Activated effector memory CD4-positive, alpha-beta T cell treated with anti-CD3 and anti-CD28 coated beads, Interleukin-2, amount 50 U/mL, for 16 hours (primary cell): ENCODE results near the gene ZNF814.
"Not testable (repeated sequence)": the region's sequence is repeated elsewhere in the genome, so short reads cannot be mapped to it uniquely, and the experiment has no call there.

Source experiments
- DNase-seq: peaks from one replicate; pipeline ENCODE4 v3.0.0-alpha.2; 2020

The ZNF814 gene

DNA sequence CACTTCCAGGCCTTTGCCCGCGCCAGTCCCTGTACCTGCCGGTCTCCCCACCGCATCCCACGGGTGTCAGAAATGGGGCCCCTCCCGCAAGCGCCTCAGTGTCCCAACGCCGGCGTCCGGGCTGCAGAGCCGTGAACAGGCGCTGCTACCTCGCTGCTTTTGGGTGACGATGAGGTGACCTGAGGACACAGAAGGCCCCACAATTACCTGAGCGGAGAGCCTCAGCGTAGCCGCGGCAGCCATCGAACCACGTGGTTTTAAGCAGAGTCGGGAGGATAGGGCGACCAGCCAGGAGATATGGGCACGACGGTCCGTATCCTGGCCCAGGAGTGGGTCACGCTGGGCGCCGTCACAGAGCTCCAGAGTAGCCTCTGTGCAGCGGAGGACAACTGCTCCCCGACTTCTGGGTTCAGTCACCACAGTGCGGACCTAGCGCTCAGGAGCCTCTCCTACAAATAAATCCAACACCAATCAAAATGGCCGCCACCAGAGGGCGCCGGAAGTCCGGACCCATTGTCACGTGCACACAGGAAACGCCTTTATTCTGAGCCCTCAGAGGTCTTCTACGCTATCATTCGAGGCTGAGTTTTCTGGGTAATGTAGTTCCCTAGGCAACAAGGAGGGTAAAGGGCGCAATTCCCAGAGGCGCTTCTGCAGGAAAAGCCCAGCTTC lies at the start of gene ZNF814:
Gene ZNF814 (minus strand): TSS at position 478 of the 672 bp plus-strand sequence. CDS start 235 bp downstream, at position 243.
- peak; percentile 92 for DNase-seq

DNA sequence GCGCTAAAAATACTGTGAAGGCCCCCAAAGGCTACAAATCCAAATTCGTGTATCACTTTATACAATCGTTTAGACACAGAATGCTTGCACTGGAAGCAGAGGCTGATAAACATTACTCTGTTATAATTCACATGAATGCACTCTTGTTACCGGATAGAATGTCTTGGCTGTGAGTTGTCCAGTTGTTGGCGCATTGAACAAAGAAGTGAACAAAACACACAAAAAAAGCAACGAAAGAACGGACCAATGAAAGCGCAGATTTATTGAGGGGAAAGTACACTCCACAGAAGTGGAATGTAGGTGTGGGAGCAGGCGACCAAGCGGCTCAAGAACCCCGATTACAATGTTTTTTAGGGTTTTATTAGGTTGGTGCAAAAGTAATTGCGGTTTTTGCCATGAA lies 46.9 kb upstream of the ZNF814 start:
- DNase-seq = no peak

DNA sequence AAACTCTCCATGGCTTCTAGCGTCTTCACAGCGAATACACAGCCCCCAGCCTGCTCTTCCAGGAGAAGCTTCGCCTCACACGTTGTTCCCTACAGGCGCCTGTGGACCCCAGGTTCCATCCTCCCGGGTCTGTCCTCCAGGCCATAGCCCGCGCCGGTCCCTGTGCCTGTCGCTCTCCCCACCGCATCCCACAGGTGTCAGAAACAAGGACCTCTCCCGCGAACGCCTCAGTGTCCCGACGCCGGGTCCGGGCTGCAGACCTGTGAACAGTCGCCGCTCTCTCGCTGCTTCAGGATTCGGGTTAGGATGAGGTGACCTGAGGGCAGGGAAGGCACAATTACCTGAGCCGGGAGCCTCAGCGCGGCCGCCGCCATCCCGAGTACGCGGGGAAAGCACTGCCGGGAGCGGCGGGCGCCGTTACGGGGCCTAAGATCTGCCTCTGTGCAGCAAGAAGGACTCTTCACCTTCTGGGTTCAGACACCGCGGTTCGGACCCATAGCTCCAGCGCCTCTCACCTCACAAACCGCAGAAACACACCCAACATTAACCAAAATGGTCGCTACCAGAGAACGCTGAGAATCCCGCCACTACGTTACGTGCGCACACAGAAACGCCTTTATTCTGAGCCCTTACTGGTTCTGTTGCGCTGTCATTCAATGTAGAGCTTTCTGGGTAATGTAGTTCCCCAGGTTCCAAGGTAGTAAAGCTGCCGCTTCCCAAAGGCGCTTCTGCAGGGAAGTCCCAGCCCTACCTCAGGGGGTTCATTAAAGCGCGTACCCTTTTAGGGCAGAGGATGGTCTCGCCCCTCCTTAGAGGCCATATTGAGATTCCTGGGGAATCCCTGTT lies 46.2 kb upstream of the ZNF814 start, which contains the start of gene ZNF418:
Gene ZNF418 (minus strand): TSS at position 583 of the 846 bp plus-strand sequence. CDS start 1,580 bp downstream, outside the sequence.
- DNase-seq = peak; percentile 66

DNA sequence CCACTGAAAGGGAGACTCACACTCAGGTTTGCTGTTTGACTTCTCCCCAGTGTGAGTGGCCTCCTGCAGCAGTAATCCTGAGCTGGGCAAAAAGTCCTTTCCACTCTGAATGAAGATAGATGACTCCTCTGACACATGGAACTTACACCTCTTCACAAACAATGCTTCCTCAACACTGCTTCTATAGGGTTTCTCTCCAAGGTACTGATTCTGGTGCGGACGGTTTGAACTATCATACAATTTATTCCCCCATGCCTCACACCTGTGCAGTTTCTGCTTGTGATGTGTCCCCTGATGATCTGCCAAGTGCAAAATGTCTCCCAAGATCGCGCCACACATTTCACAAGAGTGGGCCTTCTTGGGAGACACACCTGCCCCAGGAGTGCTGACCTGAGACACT lies 38.8 kb upstream of the ZNF814 start:
- DNase-seq = no peak

DNA sequence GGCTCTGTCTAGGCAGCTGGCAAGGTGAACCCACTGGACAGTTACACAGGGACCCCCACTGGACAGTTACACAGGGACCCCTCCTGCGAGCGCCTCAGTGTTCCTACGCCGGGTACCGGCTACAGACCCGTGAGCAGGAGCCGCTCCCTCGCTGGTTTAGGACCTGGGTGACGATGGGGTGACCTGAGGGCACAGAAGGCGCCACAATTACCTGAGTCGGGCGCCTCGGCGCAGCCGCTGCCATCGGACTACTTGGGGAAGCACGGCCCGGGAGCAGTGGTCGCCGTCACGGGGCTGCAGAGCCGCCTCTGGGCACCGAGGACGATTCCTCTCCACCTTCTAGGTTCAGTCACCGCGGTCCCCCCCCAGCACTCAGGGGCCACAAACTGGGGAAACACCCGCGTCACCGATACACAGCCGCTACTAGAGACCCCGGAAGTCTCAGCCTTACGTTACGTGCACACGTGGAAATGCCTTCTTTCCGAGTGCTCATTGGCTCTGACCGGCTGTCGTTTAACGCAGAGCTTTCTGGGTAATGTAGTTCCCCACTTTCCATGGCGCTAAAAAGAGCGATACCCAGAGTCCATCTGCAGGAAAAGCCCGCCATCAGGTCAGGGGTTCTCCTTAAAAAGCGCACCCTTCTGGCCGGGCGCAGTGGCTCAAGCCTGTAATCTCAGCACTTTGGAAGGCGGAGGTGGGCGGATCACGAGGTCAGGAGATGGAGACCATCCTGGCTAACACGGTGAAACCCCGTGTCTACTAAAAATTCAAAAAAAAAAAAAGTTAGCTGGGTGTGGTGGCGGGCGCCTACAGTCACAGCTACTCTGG lies 27.5 kb upstream of the ZNF814 start, which contains the start of gene ZNF417:
Gene ZNF417 (minus strand): TSS at position 425 of the 828 bp plus-strand sequence. CDS start 181 bp downstream, at position 244.
- peak; percentile 94 for DNase-seq

DNA sequence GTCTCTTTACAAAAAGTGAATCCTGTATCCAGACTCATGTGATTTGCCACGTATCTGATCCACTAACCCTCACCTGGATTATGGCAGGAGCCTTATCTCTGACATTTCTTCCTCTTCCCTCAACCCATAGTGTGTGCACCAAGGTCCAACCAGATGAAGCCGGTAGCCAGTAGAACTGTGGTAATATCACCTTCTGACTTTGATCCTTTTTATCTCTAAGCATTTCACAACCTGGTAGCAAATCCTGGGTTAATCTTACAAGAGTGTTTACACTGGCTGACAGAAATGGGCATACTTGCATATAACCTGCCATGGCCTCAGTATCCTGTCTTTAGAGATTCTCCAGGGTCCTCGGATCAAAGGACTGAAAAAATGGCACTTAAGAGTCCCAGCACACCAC lies 25.7 kb upstream of the ZNF814 start:
- no peak for DNase-seq

DNA sequence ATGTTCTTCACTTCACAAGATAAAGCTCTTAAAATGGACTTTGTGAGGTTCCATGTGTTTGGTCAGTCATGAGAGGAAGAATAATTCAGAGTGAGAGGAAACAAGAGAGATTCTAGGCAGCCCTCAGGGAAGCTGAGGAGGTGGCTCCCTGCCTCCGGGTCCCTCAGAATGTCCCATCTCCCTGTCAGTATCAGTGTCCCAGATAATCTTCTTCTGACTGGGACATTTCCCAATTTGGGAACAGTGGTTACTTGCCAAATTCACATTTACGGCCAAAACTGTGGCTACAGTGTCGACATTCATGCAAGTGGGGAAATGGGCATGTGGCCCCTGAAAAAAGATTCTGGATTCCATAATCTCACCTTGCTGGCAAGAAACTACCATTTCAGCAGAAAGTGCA lies 18.6 kb upstream of the ZNF814 start:
- no peak for DNase-seq

DNA sequence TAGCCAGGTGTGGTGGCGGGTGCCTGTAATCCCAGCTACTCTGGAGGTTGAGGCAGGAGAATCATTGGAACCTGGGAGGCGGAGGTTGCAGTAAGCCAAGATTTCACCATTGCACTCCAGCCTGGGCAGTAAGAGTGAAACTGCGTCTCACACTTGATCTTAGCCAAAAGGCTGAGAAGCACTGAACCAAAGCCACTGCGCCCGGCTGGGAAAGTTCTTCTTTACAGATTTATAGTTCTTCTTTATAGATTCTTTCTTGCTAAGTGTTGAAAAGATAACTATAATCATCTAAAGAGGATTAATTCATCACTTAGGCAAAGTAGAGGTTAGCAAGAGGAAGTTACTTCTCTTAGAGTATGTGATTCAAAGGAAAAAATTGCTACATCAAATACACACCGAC lies 16.4 kb upstream of the ZNF814 start:
- DNase-seq = no peak

DNA sequence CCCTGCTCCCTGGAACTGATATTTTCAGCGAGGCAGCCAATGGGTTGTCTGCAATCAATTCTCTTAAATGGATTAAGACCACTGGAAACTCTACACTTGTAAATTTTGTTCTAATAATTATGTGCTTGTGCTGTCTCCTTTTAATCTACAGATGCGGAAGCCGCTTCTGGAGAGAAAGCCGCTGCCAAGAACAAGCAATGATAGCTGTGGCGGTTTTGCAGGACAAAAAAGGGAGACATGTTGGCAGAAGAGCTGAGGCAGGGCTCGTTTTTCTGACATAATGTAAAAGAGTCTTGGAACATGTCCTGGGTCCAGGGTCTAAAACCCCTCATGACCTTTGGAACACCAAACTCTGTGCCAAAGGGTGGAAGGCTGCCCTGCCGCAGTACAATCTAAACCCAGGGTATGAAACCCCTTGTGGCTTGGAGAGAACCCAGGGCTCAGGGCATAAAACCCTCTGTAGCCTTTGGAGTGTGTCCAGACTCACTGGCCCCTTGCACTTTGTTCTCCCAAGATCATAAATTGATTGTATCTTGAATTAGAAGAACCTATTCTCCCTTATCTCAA lies 14.9 kb upstream of the ZNF814 start:
- no peak for DNase-seq

DNA sequence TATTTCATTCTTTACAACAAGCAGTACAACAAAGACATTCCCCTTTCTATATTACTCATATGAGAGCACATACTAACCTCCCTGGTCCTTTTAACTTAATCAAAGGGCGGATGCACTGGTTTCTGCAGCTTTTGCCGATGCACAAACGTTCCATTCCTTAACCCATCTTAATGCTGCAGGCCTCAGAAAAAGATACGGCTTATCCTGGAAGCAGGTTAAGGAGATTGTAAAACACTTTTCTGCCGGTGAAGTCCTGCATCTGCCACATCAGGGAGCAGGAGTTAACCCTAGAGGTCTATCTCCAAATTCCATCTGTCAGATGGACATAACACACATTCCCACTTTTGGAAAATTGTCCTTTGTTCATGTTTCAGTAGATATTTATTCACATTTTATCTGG lies 11.5 kb upstream of the ZNF814 start:
- no peak for DNase-seq

DNA sequence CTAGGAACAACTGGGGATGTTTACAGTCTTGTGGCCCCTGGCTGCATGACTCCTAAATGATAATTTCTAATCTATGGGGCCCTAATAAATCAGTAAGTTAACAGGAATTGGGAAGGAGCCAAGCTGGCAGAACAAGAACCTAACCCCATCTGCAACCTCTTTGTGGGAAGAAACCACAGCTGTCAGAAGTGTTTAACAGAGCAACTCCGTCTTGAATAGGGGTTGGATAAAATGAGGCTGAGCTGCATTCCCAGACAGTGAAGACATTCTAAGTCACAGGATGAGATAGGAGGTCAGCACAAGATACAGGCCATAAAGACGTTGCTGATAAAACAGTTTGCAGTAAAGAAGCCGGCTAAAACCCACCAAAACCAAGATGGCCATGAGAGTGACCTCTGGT lies 1.9 kb upstream of the ZNF814 start:
- not testable (repeated sequence) for DNase-seq

DNA sequence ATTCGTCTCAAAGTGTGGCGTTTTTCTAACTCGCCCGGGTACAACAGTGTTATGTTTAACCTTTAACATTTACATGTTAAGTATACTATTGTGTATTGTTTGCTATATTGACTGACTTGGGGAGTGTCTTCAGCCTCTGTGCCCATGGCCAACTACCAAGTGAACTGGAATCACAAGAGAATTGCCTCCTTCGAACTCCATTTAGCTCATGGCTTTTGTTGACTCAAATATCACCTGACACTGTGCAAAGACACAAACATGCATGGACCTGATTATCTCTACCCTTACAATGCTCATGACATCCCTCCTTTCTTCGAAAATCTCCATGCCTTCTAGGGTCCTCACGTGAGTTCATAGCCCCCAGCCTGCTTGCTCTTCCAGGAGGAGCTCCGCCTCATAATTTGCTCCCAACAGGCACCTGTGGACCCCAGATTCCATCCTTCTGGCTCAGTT lies 704 bp downstream of the ZNF814 start:
- no peak for DNase-seq

DNA sequence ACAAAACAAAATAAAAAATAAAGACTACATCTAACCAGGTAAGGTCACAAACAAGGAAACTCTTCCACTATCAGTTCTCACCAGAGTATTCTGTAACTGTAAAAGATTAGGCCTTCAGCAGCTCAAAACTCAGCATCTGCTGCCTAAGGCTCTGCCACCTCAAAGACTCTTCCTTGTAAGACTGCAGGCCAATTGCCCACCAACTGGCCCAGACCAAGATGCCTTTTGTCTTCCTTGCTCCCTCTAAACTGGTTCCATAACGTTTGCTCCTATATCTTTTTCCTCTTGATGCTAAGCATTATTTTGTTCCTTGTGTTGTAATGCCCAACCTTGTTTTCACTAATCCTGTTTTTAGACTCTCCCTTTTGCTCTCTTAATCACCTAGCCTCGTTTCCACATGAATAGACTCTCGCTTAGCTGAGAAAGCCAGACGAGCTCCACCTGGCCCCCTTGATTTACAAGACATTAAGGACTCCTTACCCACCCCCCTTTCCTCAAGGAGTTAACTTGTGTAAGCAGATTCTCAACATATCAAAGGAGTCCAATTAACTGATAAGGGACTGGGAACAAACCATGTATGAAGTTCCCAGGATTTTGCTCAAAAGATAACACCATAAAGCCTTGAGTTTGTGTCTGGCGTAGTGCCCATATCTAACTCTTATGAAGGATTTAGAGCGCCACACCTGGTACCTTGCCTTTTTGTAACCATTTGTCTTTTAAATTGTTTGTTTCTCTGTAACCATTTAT lies 1.5 kb downstream of the ZNF814 start:
- no peak for DNase-seq

DNA sequence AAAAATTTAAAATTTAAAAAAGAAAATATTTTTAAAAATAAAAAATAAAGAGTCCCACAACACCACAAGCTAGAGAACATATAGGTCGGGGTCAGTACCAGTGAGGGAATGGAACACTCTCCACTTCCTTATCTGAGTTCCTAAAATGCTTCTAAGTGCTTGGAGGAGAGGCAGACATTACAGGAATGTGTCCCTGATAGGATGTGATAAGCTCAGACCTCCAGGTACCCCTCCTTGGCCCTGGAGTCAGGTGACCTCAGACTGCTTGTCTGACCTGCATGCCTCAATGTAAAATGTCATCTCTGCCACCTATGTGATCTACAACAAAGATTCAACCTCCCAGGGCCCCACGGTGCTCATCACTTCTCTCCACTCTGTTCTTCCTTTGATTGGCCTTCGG lies 2.8 kb downstream of the ZNF814 start:
- DNase-seq = no peak

DNA sequence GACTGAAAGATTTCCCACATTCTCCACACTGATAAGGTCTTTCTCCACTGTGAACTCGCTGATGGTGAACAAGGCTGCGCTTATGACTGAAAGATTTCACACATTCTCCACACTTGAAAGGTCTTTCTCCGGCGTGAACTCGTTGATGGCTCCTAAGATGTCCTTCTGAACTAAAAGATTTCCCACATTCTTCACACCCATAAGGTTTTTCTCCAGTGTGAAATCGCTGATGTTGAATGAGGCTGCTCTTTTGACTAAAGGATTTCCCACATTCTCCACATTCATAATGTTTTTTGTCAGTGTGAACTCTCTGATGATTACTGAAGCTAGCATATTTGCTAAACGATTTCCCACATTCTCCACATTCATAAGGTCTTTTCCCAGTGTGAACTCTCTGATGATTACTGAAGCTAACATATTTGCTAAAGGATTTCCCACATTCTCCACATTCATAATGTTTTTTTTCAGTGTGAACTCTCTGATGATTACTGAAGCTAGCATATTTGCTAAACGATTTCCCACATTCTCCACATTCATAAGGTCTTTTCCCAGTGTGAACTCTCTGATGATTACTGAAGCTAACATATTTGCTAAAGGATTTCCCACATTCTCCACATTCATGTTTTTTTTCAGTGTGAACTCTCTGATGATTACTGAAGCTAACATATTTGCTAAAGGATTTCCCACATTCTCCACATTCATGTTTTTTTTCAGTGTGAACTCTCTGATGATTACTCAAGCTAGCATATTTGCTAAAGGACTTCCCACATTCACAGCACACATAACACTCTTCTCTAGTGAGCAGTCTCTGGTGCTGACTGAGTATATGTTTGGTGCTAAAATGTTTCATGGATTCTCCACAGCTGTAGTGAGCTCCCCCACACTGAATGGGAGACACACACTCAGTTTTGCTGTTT lies 14.7 kb downstream of the ZNF814 start:
- not testable (repeated sequence) for DNase-seq

DNA sequence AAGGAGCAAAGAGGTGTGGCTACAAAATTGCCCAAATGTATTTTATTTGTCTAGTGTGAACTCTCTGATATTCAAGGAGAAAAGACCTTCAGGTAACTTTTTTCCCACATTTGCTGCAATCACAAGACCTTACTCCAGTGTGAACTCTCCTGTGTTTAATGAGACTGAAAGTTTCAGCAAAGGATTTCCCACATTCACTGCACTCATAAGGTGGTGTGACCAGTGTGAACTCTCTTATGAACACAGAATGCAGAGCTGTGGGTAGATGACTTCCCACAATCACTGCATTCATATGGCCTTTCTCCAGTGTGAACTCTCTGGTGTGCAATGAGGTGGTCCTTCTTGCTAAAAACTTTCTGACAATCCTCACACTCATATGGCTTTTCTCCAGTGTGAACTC lies 16.4 kb downstream of the ZNF814 start:
- DNase-seq = no peak

DNA sequence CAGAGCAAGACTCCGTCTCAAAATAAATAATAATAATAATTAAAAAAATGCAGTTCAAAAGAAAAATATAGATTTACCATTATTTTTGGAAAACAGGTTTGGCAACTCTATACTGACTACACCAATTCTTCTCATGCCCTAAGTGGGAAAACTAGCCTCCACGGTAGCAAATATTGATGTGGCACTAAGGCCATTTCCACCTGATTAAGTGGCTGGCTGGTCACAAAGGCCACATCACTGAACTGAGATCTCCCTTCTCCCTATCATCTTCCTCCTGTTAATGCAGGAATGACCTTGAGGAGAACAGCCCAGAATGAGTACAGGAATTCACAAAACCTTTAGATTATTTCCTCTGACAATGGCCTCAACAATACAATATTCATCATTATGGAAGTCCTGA lies 18.6 kb downstream of the ZNF814 start:
- DNase-seq = no peak

DNA sequence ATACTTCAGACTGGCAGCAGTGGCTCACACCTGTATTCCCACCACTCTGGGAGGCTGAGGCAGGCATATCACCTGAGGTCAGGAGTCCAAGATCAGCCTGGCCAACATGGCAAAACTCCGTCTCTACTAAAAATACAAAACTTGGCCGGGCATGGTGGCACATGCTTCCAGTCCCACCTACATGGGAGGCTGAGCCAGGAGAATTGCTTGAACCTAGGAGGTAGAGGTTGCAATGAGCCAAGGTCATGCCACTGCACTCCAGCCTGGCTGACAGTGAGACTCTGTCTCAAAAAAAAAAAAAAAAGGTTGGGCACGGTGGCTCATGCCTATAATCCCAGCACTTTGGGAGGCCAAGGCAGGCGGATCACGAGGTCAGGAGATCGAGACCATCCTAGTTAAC lies 19.2 kb downstream of the ZNF814 start:
- DNase-seq = not testable (repeated sequence)

DNA sequence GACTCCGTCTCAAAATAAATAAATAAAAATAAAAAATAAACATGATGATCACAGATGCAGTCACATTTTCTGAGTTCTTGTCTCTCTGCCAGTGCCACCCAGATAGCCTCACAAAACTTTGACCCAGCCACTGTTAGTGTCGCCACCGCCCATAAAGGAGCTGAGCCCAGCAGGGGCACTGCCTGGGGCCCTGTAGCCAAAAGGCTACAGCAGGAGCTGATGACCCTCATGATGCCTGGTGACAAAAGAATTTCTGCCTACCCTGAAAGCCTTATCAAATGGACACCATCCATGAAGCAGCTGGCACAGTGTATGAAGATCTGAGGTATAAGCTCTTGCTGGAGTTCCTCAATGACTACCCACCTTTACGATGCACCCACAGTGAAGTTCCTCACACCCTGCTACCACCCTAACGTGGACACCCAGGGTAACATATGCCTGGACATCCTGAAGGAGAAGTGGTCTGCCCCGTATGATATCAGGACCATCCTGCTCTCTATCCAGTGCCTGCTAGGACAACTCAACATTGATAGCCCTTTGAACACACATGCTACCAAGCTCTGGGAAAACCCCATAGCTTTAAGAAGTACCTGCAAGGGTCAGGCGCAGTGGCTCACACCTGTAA lies 20.9 kb downstream of the ZNF814 start:
- DNase-seq = no peak

DNA sequence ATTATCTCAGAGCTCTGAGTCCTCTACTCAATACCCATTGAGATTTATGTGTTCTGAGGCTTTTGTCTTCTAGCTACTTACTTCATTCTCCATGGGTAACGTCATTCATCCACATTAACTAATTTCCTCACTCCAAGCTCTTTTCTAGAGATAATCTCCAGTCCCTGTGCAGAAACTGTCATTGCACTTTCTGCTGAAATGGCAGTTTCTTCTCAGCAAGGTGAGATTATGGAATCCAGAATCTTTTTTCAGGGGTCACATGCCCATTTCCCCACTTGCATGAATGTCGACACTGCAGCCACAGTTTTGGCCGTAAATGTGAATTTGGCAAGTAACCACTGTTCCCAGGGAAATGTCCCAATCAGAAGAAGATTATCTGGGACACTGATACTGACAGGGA lies 26.5 kb downstream of the ZNF814 start:
- DNase-seq = not testable (repeated sequence)
